Measurements from ENCODE around the gene NUDCD3.

NUDCD3 gene

DNA sequence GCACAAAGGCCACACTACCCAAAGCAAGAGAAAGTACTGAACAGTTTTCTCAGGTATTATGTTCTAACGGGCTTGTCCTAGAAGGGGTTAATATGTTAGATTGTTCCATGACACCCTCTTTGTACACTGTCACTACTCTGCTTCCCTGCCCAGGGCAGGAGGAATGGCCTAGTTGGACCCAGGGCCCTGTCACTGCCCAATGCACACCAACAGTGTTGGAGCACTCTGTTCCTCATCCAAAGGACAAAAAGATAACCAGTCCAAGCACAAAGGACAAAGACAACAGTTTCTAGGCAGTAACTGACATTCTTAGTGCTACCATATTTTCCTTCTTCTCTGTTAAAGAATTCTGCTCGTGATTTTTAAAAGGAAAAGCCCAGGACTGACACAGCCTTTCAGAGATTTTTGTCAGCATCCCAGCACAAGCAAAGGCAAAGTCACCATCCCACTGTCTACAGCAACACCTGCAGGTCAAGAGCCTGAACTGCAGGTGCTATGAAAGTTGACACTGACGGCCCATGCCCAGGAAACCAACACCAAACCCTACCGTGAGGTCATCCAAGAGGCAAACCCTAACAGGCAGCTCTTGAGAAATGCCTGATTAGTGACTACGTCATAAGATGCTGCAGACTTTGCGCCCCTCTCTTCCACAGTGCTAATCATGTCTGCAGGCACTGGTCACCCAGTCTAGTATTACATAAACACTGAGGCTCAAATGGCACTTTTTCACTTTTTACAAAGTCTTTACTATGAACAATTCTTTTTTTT, 13.2 kb downstream of the NUDCD3 start:
- peak; percentile 84 to 95 for DNase-seq

DNA sequence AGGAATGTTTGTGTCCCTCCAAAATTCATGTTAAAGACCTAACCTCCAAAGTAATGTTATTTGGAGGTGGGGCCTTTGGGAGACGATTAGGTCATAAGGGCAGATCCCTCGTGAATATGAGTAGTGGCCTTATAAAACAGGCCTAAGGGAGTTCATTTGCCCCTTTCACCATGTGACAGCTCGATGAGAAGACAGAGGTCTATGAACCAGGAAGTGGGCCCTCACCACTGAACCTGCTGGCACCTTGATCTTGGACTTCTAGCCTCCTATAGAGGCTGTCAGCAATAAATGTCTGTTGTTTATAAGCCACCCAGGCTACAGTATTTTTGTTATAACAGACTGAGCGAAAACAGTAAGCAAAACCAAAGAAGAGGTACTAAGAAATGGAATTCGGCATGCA, 14.1 kb downstream of the NUDCD3 start:
- no peak for DNase-seq

DNA sequence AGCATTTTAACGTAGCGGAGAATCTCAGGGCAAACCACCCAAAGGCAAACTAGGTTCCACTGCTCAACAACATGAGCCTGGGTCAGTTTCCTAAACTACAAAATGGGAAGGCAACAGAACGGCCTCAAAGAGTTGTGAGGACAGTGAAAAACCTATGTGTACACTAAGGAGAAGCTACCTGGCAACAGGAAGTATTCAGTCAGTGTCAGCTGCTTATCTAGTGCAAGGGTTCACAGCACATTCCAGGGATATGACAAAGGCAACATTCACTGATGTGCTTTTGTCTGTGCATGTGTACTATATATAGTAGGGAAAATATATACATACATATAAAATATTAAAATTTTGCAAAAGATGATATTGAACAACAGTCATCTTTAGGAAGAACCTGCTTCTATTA, 17.2 kb downstream of the NUDCD3 start:
- DNase-seq: no peak

DNA sequence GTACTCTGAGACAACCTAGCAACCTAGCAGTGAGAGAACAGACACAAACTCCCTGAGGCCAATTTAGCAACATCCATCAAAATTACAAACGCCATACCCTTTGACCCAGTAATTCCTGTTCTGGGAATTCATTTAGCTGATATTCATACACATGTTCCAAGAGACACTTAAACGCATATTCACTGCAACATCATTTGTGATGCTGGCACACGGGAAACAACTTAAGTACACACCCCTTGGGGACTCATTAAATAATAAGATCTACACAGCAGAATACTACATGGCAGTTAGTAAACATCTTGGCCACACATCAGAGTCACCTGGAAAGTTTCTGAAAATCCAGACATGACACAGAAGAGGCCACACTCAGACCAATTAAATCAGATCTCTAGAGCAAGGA, 17.6 kb downstream of the NUDCD3 start:
- DNase-seq: no peak

DNA sequence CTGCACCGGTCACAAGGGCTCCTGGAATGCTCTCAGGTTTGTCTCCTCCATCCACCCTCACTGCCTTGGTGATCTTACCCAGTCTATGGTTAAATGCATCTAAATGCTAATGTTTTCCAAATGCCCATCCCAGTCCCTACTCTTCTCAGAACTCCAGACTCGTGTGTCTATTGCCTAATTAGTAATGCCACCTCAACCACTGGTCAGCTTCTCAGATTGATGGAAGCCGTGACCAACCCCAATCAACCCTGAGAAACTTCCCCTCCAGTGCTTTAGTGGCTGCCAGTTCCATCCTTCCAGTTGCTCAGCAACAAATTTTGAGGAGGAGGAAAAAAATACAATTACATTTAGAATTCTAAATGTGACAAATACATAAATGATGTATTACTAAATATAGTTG, 18.6 kb downstream of the NUDCD3 start:
- DNase-seq: no peak

DNA sequence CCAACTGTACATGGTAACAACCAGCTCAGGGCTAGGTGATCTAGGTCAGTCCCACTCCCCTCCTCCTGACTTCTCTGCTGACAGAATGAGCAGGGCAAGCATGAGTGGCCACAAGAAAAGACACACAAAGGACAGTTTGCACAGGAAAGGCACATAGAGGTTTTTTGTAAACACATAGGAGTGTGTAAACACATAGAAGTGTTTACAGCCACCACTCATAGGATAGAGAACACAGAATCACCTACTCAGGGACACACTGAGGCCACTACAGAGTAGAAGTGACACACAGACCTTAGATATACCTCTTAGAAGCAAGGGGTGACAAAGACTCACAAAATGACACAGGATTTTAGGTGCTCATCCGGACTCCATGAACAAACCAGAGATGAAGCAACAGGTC, 19.0 kb downstream of the NUDCD3 start:
- DNase-seq: no peak

DNA sequence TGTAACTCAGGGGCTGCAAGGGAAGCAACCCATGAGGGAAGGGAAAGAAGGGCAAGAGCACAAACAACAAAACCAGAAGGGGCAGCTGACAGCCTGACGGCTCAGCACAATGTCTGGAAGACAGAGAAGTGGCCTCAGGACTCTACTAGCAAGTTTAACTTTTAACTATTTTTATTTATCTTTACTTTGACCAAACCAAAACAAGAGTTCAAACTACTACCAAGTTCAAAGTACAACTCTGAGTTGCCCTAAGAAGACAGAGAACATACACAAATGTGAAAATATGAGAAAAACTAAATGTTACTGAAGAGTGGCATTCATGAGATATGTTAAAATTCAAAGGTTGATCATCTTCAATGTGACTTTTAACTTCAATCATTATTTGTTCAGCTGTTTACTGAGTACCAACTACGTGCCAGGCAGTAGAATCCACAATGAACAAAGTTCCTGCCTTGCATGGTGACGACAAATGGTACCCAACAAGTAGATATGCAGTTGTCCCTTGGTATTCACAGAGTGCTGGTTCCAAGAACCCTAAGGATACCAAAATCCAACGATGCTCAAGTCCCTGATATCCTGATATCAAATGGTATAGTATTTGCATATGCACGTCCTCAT, 19.7 kb downstream of the NUDCD3 start:
- no peak for DNase-seq

DNA sequence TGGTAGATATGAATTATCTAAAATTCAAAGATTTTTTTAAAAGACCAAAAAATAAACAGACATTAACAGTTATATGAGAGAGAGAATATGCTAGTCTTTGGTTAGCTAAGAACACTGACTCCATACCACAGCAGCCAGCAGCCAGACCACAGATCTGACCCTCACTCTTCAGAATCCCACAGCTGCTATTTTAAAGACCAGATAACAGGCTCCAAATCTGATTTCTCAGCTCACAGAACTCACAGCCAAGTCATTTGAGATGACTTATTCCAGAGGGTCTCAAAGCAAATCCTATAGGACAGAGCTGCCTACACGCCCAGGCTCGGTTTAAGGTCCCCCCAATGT, 20.4 kb downstream of the NUDCD3 start:
- no peak for DNase-seq

DNA sequence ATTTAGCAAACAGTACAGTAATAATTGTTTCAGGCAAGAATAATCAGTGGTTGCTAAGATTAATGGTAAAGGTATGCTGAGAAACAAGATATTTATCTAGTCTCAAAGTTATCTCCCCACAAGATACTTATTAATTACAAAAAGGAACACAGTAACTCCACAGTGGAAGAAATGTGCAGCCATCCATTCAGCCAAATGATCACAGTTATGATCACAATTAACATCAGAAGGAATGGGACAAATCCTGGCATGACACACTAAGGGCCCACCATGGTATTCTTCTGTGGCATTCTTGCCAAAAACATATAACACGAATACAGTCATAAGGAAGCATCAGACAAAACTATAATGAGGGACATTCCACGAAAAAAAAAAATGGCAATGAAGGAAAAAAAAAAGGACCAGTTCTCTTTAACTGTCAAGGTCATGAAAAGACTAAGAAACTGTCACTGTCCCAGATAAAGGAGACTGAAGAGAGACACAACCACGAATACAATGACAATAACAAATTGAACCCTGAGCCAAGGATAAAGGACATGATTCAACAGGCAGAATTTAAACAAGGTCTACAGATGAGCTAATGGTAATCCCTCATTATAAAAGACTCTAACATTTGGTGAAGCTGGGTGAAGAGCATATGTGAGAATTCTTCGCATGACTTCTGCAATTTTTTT, 20.9 kb downstream of the NUDCD3 start:
- no peak for DNase-seq

DNA sequence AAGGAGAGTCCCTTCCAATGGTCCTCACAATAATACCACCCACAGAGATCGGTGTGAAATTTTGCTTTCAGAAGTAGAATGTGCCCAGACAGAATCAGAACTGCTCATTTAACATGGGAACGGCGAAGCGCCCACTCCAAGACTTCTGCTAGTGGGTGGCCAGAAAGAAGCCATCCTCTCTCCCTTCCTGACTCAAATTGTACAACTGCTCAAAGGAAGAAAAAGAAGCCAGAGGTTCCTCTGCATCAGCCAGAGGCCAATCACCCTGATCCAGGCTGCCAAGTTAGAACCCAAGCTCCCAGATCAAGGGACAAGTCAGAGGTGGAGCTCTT, 23.3 kb downstream of the NUDCD3 start:
- DNase-seq: no peak

DNA sequence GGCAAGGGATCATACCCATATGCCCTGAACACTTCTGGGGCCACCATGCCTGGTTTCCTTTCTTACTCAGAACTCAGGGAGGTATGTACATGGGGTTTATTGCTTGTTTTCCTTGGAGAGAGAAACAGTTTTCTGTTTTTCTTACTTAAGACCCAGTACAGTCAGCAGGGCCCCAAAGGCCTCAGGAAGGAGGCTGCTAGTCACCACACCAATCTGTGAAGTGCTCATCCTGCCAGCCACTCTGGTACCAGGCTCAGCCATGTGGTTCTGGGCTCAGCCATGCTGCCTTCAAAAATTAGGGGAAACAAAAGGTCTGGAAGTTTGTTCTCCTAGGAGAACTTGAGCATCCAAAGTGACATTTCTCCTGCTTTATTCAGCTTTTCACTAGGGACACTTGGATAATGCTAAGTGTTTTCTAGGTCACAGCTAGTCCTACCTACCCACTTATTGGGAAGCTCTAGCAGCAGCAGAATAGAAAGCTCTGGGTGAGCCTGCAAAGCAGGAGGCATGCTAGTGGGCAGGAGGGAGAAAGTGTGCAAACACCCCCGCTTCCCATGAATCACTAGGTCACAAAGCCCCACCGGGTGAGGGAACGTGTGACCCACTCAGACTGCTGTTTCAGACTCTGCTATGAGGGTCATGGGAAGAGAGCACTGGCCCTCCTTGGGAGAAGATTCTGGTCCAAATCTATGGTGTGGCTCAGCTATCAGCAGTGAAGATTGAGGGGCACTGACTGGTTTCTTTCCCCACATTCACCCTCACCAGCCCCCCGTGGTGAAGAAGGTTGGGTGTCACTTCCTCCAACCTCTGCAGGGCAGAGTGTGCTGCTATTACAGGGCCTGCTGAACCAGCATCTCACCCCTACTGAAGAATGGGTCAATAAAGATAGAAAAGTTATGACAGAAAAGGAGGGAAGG, 23.9 kb downstream of the NUDCD3 start:
- no peak for DNase-seq

DNA sequence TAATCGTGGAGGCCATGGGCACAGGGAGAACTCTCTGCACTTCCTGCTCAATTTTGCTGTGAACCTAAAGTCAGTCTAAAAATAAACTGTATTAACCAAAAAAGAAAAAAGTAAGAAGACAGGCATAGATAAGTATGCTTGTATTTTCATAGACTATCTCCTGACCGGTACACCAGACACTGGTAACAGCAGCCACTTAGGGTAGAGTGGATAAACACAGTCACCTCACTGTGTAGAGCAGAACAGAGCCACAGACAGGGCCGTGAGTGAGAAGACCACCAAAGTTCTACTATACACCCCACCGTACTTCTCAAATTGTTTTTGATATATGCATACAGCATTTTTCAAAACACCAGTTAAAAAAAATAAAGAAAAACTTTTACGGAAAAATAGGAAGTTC, 25.0 kb downstream of the NUDCD3 start:
- DNase-seq: no peak

DNA sequence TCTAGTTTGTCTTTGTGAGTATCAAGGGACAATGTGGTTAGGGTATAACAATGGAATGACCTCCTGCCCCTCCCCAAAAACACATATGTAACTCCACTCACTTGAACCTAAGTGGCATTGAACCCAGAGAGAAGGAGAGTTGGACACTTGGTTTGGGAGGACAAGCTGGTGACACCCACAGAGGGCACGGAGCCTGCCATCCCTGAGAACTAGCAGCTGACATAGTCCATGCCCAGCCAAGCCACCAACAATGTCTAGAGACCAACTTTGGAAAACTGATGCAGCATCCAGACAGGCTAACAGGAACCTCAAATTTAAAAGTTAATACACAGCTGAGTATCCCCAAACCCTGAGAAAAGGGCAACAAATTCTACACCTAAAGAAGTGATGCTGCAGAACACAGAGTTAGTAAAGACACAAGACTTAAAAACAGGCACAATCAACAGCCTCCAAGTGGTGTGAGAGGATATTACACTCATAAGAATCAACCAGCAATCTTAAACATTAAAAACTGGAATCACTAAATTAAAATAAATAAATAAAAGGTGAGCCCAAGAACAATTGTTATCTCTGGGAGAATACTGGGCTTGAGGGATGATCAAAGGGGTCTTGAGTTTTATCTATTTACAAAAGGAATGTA, 27.2 kb downstream of the NUDCD3 start:
- DNase-seq: peak; percentile 57 to 58

DNA sequence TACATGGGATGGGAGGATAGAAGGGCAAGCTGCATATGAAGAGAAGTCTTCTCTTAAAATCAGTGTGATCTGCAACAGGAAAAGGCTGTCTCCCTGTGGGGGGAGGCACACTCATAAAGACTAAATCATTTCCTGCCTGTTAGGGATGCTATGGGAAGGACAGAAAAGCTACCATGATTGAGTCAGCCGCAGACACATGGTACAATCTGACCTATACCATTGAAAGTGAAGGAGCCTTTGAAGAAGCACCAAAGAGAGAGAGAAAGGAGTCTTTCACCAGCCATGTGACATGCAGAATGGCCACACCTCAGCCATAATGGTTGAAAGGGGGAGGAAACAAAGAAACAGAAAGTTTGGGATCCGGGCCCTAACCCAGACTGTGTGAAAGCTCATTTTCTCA, 29.1 kb downstream of the NUDCD3 start:
- DNase-seq: peak; percentile 18 to 25

DNA sequence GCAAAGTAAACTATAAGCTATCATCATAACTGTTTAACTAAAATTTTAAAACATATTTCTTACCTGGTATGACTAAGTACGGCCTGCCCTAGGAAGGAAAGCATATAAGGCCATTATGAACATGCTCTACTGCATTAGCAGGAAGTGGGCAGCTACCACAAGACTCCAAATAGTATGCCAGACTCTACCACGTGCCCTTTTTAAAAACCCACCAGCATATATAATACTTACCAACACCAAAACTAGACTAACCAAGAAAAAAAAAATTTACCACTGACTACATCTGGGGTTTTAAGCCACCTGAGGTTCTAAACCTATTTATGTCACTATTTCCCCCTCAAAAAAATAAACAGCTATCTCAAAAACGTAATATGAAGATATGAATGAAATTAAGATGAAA, 30.1 kb downstream of the NUDCD3 start:
- peak; percentile 80 to 90 for DNase-seq

DNA sequence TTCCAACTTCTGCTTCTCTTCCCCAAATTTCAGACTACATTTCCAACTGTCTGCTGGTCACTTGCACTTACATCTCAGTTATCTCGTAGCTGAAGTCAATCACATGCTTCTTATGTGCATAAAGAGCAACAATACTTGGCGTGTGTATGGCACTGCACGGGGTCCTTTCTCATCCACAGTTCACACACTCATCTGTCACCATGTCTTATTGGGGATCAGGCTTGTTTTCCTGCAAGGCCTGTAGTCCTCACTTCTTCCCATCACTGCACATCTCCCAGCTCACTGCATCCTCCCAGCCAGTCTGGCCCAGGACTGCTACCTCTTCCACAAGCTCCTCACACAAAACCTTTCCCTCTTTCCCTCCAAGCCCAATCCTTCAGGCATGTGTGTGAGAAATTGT, 35.3 kb downstream of the NUDCD3 start:
- DNase-seq: no peak

DNA sequence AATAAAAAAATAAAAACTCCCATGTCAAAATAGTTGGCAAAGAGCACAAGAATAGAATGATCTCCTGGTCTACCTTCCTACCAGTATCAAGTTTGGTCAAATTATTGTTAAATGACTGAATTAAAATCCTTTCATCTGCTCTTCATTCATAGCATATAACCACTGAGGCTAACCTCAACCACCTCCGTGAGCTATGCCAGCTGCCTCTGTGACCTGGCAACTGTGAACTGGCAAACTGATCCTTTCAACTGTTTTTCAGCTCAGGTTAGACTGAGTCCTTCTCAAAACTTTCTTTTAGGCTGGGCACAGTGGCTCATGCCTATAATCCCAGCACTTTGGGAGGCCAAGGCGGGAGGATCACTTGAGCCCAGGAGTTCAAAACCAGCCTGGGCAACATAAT, 36.1 kb downstream of the NUDCD3 start:
- DNase-seq: no peak

DNA sequence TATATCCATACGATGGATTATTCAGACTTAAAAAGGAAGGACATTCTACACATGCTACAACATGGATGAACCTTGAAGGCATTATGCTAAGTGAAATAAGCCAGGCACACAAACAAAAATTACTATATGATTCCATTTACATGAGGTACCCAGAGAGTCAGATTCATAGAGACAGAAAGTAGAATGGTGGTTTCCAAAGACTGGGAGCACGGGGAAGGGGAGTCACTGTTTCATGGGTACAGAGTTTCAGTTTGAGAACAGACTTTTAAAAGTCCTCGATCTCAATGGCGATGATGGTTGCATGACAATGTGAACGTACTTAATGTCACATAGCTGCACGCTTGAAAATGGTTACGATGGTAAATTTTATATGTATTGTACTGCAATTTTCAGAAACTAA, 39.3 kb downstream of the NUDCD3 start:
- DNase-seq: no peak

DNA sequence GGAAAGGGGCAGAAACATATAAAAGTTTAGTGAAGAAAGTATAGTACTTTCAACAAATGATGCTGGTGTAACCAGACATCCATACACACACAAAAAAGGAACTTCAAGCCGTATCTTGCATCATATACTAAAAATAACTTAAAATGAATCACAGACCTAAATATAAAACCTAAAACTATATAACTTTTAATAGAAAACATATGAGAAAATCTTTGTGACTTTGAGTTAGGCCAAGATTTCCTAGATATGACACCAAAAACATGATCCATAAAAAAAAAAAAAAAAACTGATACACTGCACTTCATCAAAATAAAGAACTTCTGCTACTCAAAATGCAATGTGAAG, 40.9 kb downstream of the NUDCD3 start:
- peak; percentile 57 to 62 for DNase-seq

DNA sequence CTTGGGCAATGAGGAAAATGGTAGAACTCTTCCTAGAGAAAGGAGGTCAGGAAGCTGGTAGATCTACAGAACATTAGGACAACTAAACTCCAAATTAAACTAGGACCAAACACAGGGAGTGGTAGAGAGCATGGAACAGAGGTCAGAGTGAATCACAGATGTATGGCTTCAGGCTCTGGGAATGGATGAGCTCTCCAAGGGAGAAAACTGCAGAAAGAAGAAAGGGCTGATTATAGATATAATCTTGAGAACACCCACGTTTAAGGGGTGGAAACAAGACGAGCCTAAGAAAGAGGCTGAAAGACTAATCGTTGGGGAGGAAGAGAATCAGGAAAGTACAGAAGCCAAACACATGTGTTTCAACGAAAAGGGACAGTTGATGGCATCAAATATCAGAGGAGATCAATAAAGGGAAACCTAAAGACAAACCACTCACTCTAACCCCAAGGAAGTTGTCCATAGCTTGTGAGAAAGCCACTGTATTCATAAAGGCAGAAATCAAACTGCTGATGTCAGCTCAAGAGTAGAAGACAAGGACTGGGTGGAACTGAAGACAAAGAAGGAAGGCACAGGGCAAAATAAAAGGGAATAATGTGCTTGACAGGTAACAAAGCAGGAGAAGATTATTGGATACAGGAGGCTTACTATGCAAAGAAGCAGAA, 41.4 kb downstream of the NUDCD3 start:
- DNase-seq: no peak

DNA sequence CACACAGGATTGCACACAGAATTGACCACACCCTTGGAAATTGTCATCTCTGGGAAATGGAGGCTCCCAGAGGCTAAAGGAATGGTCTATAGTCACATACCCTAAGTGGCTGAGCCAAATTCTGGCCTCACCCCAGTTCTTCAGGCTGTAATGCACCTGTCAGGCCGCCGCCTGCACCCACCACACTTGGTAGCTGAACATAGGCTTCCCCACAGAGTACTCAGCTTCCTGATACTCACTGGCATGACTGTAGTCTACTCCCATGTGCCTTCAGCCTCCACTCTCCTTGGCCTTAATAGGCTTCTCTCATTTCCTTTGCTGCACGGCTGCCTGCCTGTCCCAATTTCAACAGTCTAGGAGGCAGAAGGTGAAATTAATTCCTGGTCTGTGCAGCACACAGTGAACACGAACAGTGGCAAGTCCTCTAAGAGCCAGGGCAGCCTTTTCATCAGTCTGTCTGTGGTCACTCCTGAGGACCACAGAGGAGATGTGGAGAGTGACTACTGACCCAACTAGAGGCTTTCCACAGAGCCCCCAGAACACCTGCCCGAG, 42.5 kb downstream of the NUDCD3 start:
- DNase-seq: no peak

DNA sequence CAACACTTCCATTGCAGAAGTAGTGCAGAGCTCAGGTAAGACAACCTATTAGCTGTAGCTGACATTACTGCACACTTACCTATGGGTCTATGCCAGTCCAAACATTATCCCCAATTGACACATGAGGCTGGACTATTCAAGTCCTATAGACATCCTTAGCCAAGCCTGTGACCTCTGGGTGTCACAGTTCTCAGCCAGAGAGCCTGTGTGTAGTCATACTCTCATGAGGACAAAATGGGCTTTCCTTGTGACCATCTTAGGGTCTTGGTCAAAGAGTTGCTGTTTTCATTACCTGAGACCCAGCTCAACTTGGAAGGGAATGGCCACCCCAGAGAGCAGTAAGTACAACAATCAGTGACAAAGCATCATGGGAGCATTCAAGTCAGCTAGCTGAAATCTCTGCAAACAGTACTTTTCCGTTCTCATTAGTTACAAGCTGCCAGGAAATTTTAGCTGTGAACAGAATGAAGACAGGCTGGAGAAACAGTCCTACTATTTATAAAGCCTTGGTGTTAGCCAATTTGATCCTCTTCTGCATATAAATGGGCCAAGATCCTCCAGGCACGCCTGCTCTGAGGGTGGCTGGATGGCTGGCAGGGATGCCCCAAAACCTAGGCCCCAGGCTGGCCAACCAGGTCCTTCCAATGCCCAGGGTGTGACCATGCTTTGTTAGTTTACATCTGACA, 44.3 kb downstream of the NUDCD3 start:
- DNase-seq: no peak
